Esophagus squamous epithelium (tissue), 5 donors: ENCODE data around the gene SCYGR1. TPM values are rescaled to one million over a fixed set of nuclear protein-coding genes. Genes with fewer than 3 reads are reported as not detected.

ENCODE experiments used
- DNase-seq: peaks from one replicate; lab custom pipeline; 2025; lab: John Stamatoyannopoulos, UW
- H3K27ac ChIP-seq, 4 donors: fragments of 200-600 bp; sonication (generic); one replicate each; pipeline ENCODE4 v1.5.1; 2016 to 2019; ENCODE audit warnings: mild to moderate bottlenecking in 1 of 4
- H3K27me3 ChIP-seq, 4 donors: fragments of 200-600 bp; sonication (generic); 1 replicate in 3 of 4; 2 replicates in 1 of 4; pipeline versions ENCODE4 v1.5.1 to v1.6.0; 2017 to 2021; ENCODE audit warnings: antibody characterized with exemption in 1 of 4
- H3K36me3 ChIP-seq, 3 donors: fragments of 200-600 bp; sonication (generic); one replicate each; pipeline ENCODE4 v1.5.1; 2016 to 2019
- H3K4me1 ChIP-seq, 3 donors: fragments of 200-600 bp; sonication (generic); one replicate each; pipeline ENCODE4 v1.5.1; 2017 to 2019
- H3K4me3 ChIP-seq, 4 donors: fragments of 200-600 bp; sonication (generic); 1 replicate in 3 of 4; 2 replicates in 1 of 4; pipeline ENCODE4 v1.5.1; 2016 to 2019; ENCODE audit warnings: mild to moderate bottlenecking in 2 of 4, moderate library complexity in 1 of 4
- H3K9me3 ChIP-seq, 3 donors: fragments of 200-600 bp; sonication (generic); one replicate each; pipeline ENCODE4 v1.5.1; 2016 to 2019
- CTCF ChIP-seq, 6 experiments: fragments of 450-650 bp in 4 of 6; fragments of 200-600 bp in 2 of 6; sonication (generic) in 2 of 6; IDR thresholded peaks; one replicate each; pipeline ENCODE4 v1.5.1; 2016 to 2019; ENCODE audit warnings: antibody characterized with exemption in 6 of 6, mild to moderate bottlenecking in 4 of 6, moderate library complexity in 4 of 6
- POLR2A ChIP-seq, 4 donors: fragments of 450-650 bp; IDR thresholded peaks; one replicate each; pipeline ENCODE4 v1.6.1; 2017; ENCODE audit warnings: antibody characterized with exemption in 4 of 4, mild to moderate bottlenecking in 4 of 4, moderate library complexity in 3 of 4
- whole genome bisulfite sequencing, 2 donors: methylation state at CpG; one replicate each; pipeline ENCODE4 v1.1.5; 2018; 5-methylcytosine and 5-hydroxymethylcytosine counted together
- intact Hi-C: fragments of 100-400 bp; cut with DNase I; formaldehyde crosslinking; loops from one replicate; pipeline ENCODE4 v1.15.0; 2022
- total RNA-seq, 4 donors: library from RNA; depleted of rRNA; stranded (reverse); fragments of >200 nt; gene quantifications; one replicate each; pipeline ENCODE4 v1.1.0, GENCODE V29; 2016
- donor health status: DM: yes; HTN: yes; CAD: no.

Gene SCYGR1
- total RNA-seq, 4 donors from 2014 or later, result not detected

- Histone ChIP-seq H3K4me3 (no peak overlapping the region), H3K27ac (no peak overlapping the region), H3K4me1 (no peaks in the 10 kb centered on the region), H3K36me3 (no peaks in the 10 kb centered on the region), H3K27me3 (no peaks in the 10 kb centered on the region), H3K9me3 (no peaks in the 10 kb centered on the region)
- intact Hi-C loops, result no loop called here
- no peak for TF ChIP-seq CTCF (IDR thresholded peaks at IDR 0.05)
- no peak for TF ChIP-seq POLR2A (IDR thresholded peaks at IDR 0.05)
- no peak for DNase-seq
- 19 to 47% methylated on average over 1 of the region's 1 CpG for WGBS, 2 donors
These were observed 7.8 kb upstream of the SCYGR1 start for GRCh38 chr2:227395556-227395955.

GRCh38 chr2:227394401-227394800 lies 6.7 kb upstream of the SCYGR1 start:
- no peak for DNase-seq
- Histone ChIP-seq H3K36me3 (no peaks in the 10 kb centered on the region), H3K27ac (no peak overlapping the region), H3K9me3 (no peaks in the 10 kb centered on the region), H3K27me3 (no peaks in the 10 kb centered on the region), H3K4me3 (no peak overlapping the region), H3K4me1 (no peaks in the 10 kb centered on the region)
- WGBS, 2 donors, result 20 to 44% methylated on average over 1 to 2 of the region's 2 CpGs
- intact Hi-C loops, result no loop called here
- TF ChIP-seq CTCF (IDR thresholded peaks at IDR 0.05) (no peak), POLR2A (IDR thresholded peaks at IDR 0.05) (no peak)

GRCh38 chr2:227390468-227391256 lies 2.9 kb upstream of the SCYGR1 start:
- Histone ChIP-seq H3K4me1 (peaks cover 0 to 26% (median 14%) of the 10 kb centered on the region in 3 donors), H3K9me3 (no peaks in the 10 kb centered on the region), H3K4me3 (no peak overlapping the region), H3K27ac (no peak overlapping the region), H3K27me3 (no peaks in the 10 kb centered on the region), H3K36me3 (no peaks in the 10 kb centered on the region)
- intact Hi-C loops, result no loop called here
- no peak for DNase-seq
- TF ChIP-seq CTCF (IDR thresholded peaks at IDR 0.05), result no peak
- WGBS, 2 donors, result 78 to 89% methylated on average over 11 to 17 of the region's 17 CpGs

GRCh38 chr2:227389661-227390060 lies 1.9 kb upstream of the SCYGR1 start:
- DNase-seq, result no peak
- peaks cover 0 to 26% (median 14%) of the 10 kb centered on the region in 3 donors for H3K4me1 ChIP-seq
- H3K27ac ChIP-seq, result no peak overlapping the region
- H3K4me3 ChIP-seq, result no peak overlapping the region
- H3K9me3 ChIP-seq, result no peaks in the 10 kb centered on the region
- no peaks in the 10 kb centered on the region for H3K27me3 ChIP-seq
- intact Hi-C loops, result no loop called here
- TF ChIP-seq CTCF (IDR thresholded peaks at IDR 0.05) (no peak), POLR2A (IDR thresholded peaks at IDR 0.05) (no peak)
- no peaks in the 10 kb centered on the region for H3K36me3 ChIP-seq
- 60 to 98% methylated on average over 1 to 7 of the region's 7 CpGs for WGBS, 2 donors

- intact Hi-C loops, result no loop called here
- Histone ChIP-seq H3K27me3 (no peaks in the 10 kb centered on the region), H3K36me3 (no peaks in the 10 kb centered on the region), H3K4me3 (no peak overlapping the region), H3K27ac (no peak overlapping the region), H3K9me3 (no peaks in the 10 kb centered on the region), H3K4me1 (peaks cover 0 to 26% (median 14%) of the 10 kb centered on the region in 3 donors)
- TF ChIP-seq CTCF (IDR thresholded peaks at IDR 0.05), result no peak
- no peak for TF ChIP-seq POLR2A (IDR thresholded peaks at IDR 0.05)
- WGBS, 2 donors, result 74 to 77% methylated on average over 3 of the region's 3 CpGs
- DNase-seq, result no peak
These were observed 1.5 kb upstream of the SCYGR1 start for GRCh38 chr2:227389231-227389630.
